IMR-90 (cell line): Measurements from ENCODE around the gene ESF1. TPM values are rescaled to one million over a fixed set of nuclear protein-coding genes. Genes with fewer than 3 reads are reported as not detected.

Experiments used
- ATAC-seq: fragments of 200-7000 bp; cut with Tn5 transposase; 2 replicates; pipeline ENCODE4 v1.9.1; 2020; ENCODE audit warnings: low read depth, mild to moderate bottlenecking, moderate library complexity
- BruUV-seq: library from RNA; stranded (reverse); fragments of 400-500 nt; replicated peaks from 2 replicates; lab custom pipeline; 2021; lab: Mats Ljungman, UMichigan
- CTCF ChIA-PET: fragments of 300-600 bp; formaldehyde crosslinking; extraction: SDS; loops from one replicate; lab custom pipeline; 2021; ENCODE audit warnings: antibody characterized with exemption; lab: Yijun Ruan, JAX
- POLR2A ChIA-PET: fragments of 300-600 bp; sonication (Branson Sonifier 250); formaldehyde crosslinking; loops from one replicate; lab custom pipeline; 2022; ENCODE audit warnings: antibody characterized with exemption; ENCODE audit not compliant: unreplicated experiment; lab: Charles Lee
- DNase-seq: peaks from one replicate; pipeline ENCODE4 v3.0.0; 2013
- H2AFZ ChIP-seq: replicated peaks from 2 replicates; pipeline ENCODE3; 2013; ENCODE audit warnings: low read length, mild to moderate bottlenecking; ENCODE audit not compliant: poor library complexity
- H2AK5ac ChIP-seq: 2 replicates; pipeline ENCODE4 v1.6.1; 2013; ENCODE audit warnings: low read depth, low read length, inconsistent platforms
- H2AK9ac ChIP-seq: replicated peaks from 2 replicates; pipeline ENCODE3; 2013; ENCODE audit warnings: mild to moderate bottlenecking, low read depth, low read length, moderate library complexity; ENCODE audit not compliant: poor library complexity
- H2BK120ac ChIP-seq: 2 replicates; pipeline ENCODE4 v1.6.1; 2013; ENCODE audit warnings: low read depth, low read length, inconsistent platforms
- H2BK15ac ChIP-seq: 3 replicates; pipeline ENCODE4 v1.6.1; 2013; ENCODE audit warnings: low read depth, low read length, inconsistent platforms
- H2BK20ac ChIP-seq: 2 replicates; pipeline ENCODE4 v1.6.1; 2013; ENCODE audit warnings: low read depth, mild to moderate bottlenecking, inconsistent platforms, low read length, moderate library complexity
- H2BK5ac ChIP-seq: 2 replicates; pipeline ENCODE4 v1.6.1; 2013; ENCODE audit warnings: mild to moderate bottlenecking, low read depth, low read length, inconsistent platforms; ENCODE audit not compliant: poor library complexity, severe bottlenecking
- H3K14ac ChIP-seq: replicated peaks from 2 replicates; pipeline ENCODE4 v1.6.1; 2013; ENCODE audit warnings: low read depth, low read length, inconsistent platforms
- H3K18ac ChIP-seq: 2 replicates; pipeline ENCODE4 v1.6.1; 2013; ENCODE audit warnings: low read depth, low read length, control low read depth
- H3K23ac ChIP-seq: 2 replicates; pipeline ENCODE4 v1.6.1; 2013; ENCODE audit warnings: low read depth, low read length, inconsistent platforms
- H3K27ac ChIP-seq: 2 replicates; pipeline ENCODE4 v1.5.1; 2013; ENCODE audit warnings: mild to moderate bottlenecking, control low read depth, low read length; ENCODE audit not compliant: insufficient read depth
- H3K27me3 ChIP-seq: 2 replicates; pipeline ENCODE4 v1.6.1; 2013; ENCODE audit warnings: low read length; ENCODE audit not compliant: control insufficient read depth, insufficient read depth
- H3K36me3 ChIP-seq: 2 replicates; pipeline ENCODE4 v1.6.1; 2013; ENCODE audit warnings: low read length, mixed read lengths; ENCODE audit not compliant: control insufficient read depth, insufficient read depth
- H3K4ac ChIP-seq: 2 replicates; pipeline ENCODE4 v1.6.1; 2013; ENCODE audit warnings: low read depth, low read length, inconsistent platforms
- H3K4me1 ChIP-seq: 2 replicates; pipeline ENCODE4 v1.6.1; 2013; ENCODE audit warnings: low read length, mixed read lengths; ENCODE audit not compliant: control insufficient read depth, insufficient read depth
- H3K4me2 ChIP-seq: 2 replicates; pipeline ENCODE4 v1.6.1; 2013; ENCODE audit warnings: low read depth, mild to moderate bottlenecking, control low read depth, low read length, moderate library complexity
- H3K4me3 ChIP-seq: 2 replicates; pipeline ENCODE4 v1.5.1; 2013; ENCODE audit warnings: low read depth, mild to moderate bottlenecking, control low read depth, low read length, moderate library complexity; ENCODE audit not compliant: insufficient read depth
- H3K56ac ChIP-seq: 2 replicates; pipeline ENCODE4 v1.6.1; 2013; ENCODE audit warnings: low read length, inconsistent platforms; ENCODE audit not compliant: insufficient read depth; ENCODE audit errors: extremely low read depth
- H3K79me1 ChIP-seq, 2 experiments: 2 replicates each; pipeline ENCODE4 v1.6.1; 2013; ENCODE audit warnings: low read length in 2 of 2, inconsistent platforms in 1 of 2, low read depth in 1 of 2
- H3K9ac ChIP-seq: 2 replicates; pipeline ENCODE4 v1.6.1; 2013; ENCODE audit warnings: low read depth, low read length, control low read depth
- H3K9me1 ChIP-seq: 2 replicates; pipeline ENCODE4 v1.6.1; 2013; ENCODE audit warnings: low read length, inconsistent platforms; ENCODE audit not compliant: insufficient read depth
- H3K9me3 ChIP-seq: 2 replicates; pipeline ENCODE4 v1.6.1; 2013; ENCODE audit warnings: low read length; ENCODE audit not compliant: control insufficient read depth, insufficient read depth
- H4K20me1 ChIP-seq: 2 replicates; pipeline ENCODE4 v1.6.1; 2013; ENCODE audit warnings: low read length, inconsistent platforms; ENCODE audit not compliant: insufficient read depth
- H4K5ac ChIP-seq: 2 replicates; pipeline ENCODE4 v1.6.1; 2013; ENCODE audit warnings: mild to moderate bottlenecking, low read depth, low read length, control low read depth
- H4K8ac ChIP-seq, 2 experiments: 2 replicates each; pipeline ENCODE4 v1.6.1; 2013; ENCODE audit warnings: low read depth in 2 of 2, low read length in 2 of 2, control low read depth in 1 of 2, inconsistent platforms in 1 of 2
- H4K91ac ChIP-seq: 2 replicates; pipeline ENCODE4 v1.6.1; 2013; ENCODE audit warnings: low read depth, low read length, inconsistent platforms; ENCODE audit not compliant: insufficient read depth
- BHLHE40 ChIP-seq: fragments of 150-350 bp; IDR thresholded peaks from 2 replicates; pipeline ENCODE4 v1.6.1; 2016; ENCODE audit warnings: mild to moderate bottlenecking, low read depth, low read length
- MAFK ChIP-seq: IDR thresholded peaks from 2 replicates; pipeline ENCODE4 v1.6.1; 2012; ENCODE audit warnings: low read depth, low read length, improper control_type of control experiment
- NFE2L2 ChIP-seq: fragments of 150-350 bp; IDR thresholded peaks from 2 replicates; pipeline ENCODE4 v1.6.1; 2016; ENCODE audit warnings: low read depth, mild to moderate bottlenecking, low read length
- RAD21 ChIP-seq: IDR thresholded peaks from 2 replicates; pipeline ENCODE4 v1.6.1; 2012; ENCODE audit warnings: low read length, improper control_type of control experiment
- RCOR1 ChIP-seq: IDR thresholded peaks from 2 replicates; pipeline ENCODE4 v1.6.1; 2012; ENCODE audit warnings: mild to moderate bottlenecking, low read length, improper control_type of control experiment; ENCODE audit not compliant: insufficient replicate concordance
- WGBS, 2 experiments: methylation state at CpG; one replicate each; pipeline versions ENCODE4 v1.1.5 to v1.1.7; 2013; ENCODE audit warnings: missing lambda C conversion rate in 2 of 2; ENCODE audit not compliant: insufficient read length in 1 of 2; ENCODE audit errors: extremely low coverage in 2 of 2; 5-methylcytosine and 5-hydroxymethylcytosine counted together
- dilution Hi-C: fragments of 300-500 bp; cut with HindIII; formaldehyde crosslinking; loops from one replicate; pipeline ENCODE4 v1.14.3; 2018; ENCODE audit warnings: low sequenced_read_pairs; ENCODE audit not compliant: unreplicated experiment
- in situ Hi-C: fragments of 300-500 bp; cut with MboI; formaldehyde crosslinking; loops from 3 replicates; pipeline ENCODE4 v1.14.3; 2019; ENCODE audit warnings: low sequenced_read_pairs, inconsistent platforms, mixed read lengths
- intact Hi-C: fragments of 100-400 bp; cut with micrococcal nuclease; formaldehyde crosslinking; loops from 2 replicates; pipeline ENCODE4 v1.10.0; 2022
- polyA plus RNA-seq, 3 experiments: library from polyadenylated mRNA; depleted of rRNA; stranded (reverse); fragments of >200 nt; gene quantifications; 2 replicates each; pipeline ENCODE4 v1.2.3, GENCODE V29; 2012; ENCODE audit warnings: low replicate concordance in 1 of 3
- total RNA-seq: library from RNA; depleted of rRNA; stranded (reverse); fragments of >200 nt; gene quantifications from 2 replicates; pipeline ENCODE4 v1.2.3, GENCODE V29; 2012
- TF ChIP-seq, protein P1 (sequence below): conservative IDR thresholded peaks from 2 replicates; pipeline ENCODE4 v1.5.1; 2012; ENCODE audit warnings: mild to moderate bottlenecking, low read depth, low read length, improper control_type of control experiment

Gene ESF1
- total and polyA plus RNA-seq, 2 of the 4 experiments (the other 2 are of a cell fraction), result 2.6 to 2.7 TPM

DNA sequence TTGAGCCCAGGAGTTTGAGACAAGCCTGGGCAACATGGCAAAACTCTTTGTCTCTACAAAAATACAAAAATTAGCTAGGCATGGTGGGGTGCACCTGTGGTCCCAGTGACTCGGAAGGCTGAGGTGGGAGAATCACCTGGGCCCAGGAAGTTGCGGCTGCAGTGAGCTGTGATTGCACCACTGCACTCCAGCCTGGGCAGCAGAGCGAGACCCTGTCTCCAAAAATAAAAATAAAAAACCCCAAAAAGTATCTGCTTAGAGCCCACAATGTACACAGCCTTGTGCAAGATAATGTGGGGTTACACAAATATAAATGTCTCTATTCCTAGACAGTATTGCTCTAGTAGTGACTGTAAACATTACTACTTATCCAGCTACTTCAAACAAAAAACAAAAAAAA lies 5.9 kb downstream of the ESF1 start:
- in situ Hi-C loops, result no loop called here
- Histone ChIP-seq H3K4ac (no peak overlapping the region), H2AK5ac (no peak overlapping the region), H4K8ac (no peak overlapping the region), H3K23ac (no peak overlapping the region), H2AFZ (no peak overlapping the region), H4K91ac (no peak overlapping the region), H3K9me3 (no peaks in the 10 kb centered on the region), H2BK120ac (no peak overlapping the region), H3K27me3 (no peaks in the 10 kb centered on the region), H3K27ac (no peak overlapping the region), H3K4me2 (no peak overlapping the region), H2AK9ac (no peak overlapping the region), H3K14ac (no peak overlapping the region), H3K4me1 (peaks cover 2% of the 10 kb centered on the region; the same call in 1 of the 2 replicates), H2BK20ac (no peak overlapping the region), H3K79me1 (peaks cover 7 to 17% of the 10 kb centered on the region in 2 experiments; a peak in 2 of 4 replicates), H2BK5ac (no peak overlapping the region), H3K9ac (no peak overlapping the region), H3K9me1 (peaks cover 3% of the 10 kb centered on the region; the same call in 1 of the 2 replicates), H4K20me1 (no peaks in the 10 kb centered on the region), H3K4me3 (no peak overlapping the region), H4K5ac (no peak overlapping the region), H2BK15ac (no peak overlapping the region), H3K56ac (no peak overlapping the region), H3K18ac (no peak overlapping the region), H3K36me3 (peaks cover 19% of the 10 kb centered on the region)
- no peak for DNase-seq
- intact Hi-C loops, result loop anchor here (10.0 kb wide), 1 partner anchor 324 kb away; no protein-coding TSS in a partner anchor
- dilution Hi-C loops, result no loop called here
- BruUV-seq, result no TSS peak
- CTCF ChIA-PET, result interaction anchor here (0.6 kb wide), 1 partner anchor 30 kb away, joined by 3 read pairs; no protein-coding TSS in a partner anchor
- WGBS, 2 experiments, result no CpG with 5 or more reads among the region's 3 CpGs
- TF ChIP-seq NFE2L2, result no peak
- no peak for TF ChIP-seq RAD21
- TF ChIP-seq BHLHE40, result no peak
- TF ChIP-seq, protein P1, sequence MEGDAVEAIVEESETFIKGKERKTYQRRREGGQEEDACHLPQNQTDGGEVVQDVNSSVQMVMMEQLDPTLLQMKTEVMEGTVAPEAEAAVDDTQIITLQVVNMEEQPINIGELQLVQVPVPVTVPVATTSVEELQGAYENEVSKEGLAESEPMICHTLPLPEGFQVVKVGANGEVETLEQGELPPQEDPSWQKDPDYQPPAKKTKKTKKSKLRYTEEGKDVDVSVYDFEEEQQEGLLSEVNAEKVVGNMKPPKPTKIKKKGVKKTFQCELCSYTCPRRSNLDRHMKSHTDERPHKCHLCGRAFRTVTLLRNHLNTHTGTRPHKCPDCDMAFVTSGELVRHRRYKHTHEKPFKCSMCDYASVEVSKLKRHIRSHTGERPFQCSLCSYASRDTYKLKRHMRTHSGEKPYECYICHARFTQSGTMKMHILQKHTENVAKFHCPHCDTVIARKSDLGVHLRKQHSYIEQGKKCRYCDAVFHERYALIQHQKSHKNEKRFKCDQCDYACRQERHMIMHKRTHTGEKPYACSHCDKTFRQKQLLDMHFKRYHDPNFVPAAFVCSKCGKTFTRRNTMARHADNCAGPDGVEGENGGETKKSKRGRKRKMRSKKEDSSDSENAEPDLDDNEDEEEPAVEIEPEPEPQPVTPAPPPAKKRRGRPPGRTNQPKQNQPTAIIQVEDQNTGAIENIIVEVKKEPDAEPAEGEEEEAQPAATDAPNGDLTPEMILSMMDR, result no peak
- no peak for TF ChIP-seq MAFK
- no peak for TF ChIP-seq RCOR1
- POLR2A ChIA-PET, result interaction anchor here (0.6 kb wide), 1 partner anchor 135 kb away, joined by 4 read pairs; no protein-coding TSS in a partner anchor
- ATAC-seq, result no peak
